CD4-positive, alpha-beta T cell (primary cell): ENCODE measurements around the gene LRIG1. TPM values are rescaled to one million over a fixed set of nuclear protein-coding genes. Genes with fewer than 3 reads are reported as not detected.

Source experiments
- ATAC-seq: fragments of 200-7000 bp; cut with Tn5 transposase; one replicate; pipeline ENCODE4 v1.10.0; 2022; ENCODE audit warnings: mild to moderate bottlenecking; ENCODE audit not compliant: poor library complexity
- CTCF ChIA-PET: fragments of 350-600 bp; sonication (Branson Sonifier 250); formaldehyde crosslinking; loops from one replicate; lab custom pipeline; 2021; ENCODE audit warnings: antibody characterized with exemption, inconsistent platforms; lab: Charles Lee
- POLR2A ChIA-PET: fragments of 350-600 bp; sonication (Branson Sonifier 250); formaldehyde crosslinking; loops from one replicate; lab custom pipeline; 2021; ENCODE audit warnings: antibody characterized with exemption, inconsistent platforms; lab: Charles Lee
- DNase-seq, 14 experiments: peaks; one replicate each; pipeline ENCODE4 v3.0.0-alpha.2; 2013 to 2020; ENCODE audit warnings: mixed read lengths in 2 of 14
- H3K27ac ChIP-seq, 2 donors: one replicate each; pipeline versions ENCODE4 v1.5.1 to v1.7.0; 2013; ENCODE audit warnings: low read length in 2 of 2, low read depth in 1 of 2, mild to moderate bottlenecking in 1 of 2
- H3K27me3 ChIP-seq, 2 experiments: 1 replicate in 1 of 2; 2 replicates in 1 of 2; pipeline versions ENCODE4 v1.6.1 to v1.7.0; 2013; ENCODE audit warnings: low read length in 2 of 2, control low read depth in 1 of 2, mild to moderate bottlenecking in 1 of 2, moderate library complexity in 1 of 2; ENCODE audit not compliant: insufficient read depth in 2 of 2, control insufficient read depth in 1 of 2
- H3K36me3 ChIP-seq: one replicate; pipeline ENCODE4 v1.6.1; 2013; ENCODE audit warnings: low read length, control low read depth; ENCODE audit not compliant: insufficient read depth
- H3K4me1 ChIP-seq: one replicate; pipeline ENCODE4 v1.6.1; 2013; ENCODE audit warnings: low read length, control low read depth; ENCODE audit not compliant: insufficient read depth
- H3K4me3 ChIP-seq: one replicate; pipeline ENCODE4 v1.5.1; 2013; ENCODE audit warnings: mild to moderate bottlenecking, low read length, moderate library complexity
- H3K9me3 ChIP-seq, 2 experiments: 1 replicate in 1 of 2; 2 replicates in 1 of 2; pipeline versions ENCODE4 v1.6.1 to v1.7.0; 2013; ENCODE audit warnings: low read length in 2 of 2, mild to moderate bottlenecking in 2 of 2, control low read depth in 1 of 2, moderate library complexity in 1 of 2; ENCODE audit not compliant: control insufficient read depth in 1 of 2, insufficient read depth in 1 of 2
- H3K27ac Mint-ChIP-seq: one replicate; pipeline ENCODE4 v1.8.0; 2020; ENCODE audit warnings: mixed read lengths
- H3K27me3 Mint-ChIP-seq: one replicate; pipeline ENCODE4 v1.8.0; 2021; ENCODE audit warnings: mixed read lengths
- H3K36me3 Mint-ChIP-seq: one replicate; pipeline ENCODE4 v1.8.0; 2021; ENCODE audit warnings: low read depth, mixed read lengths
- H3K4me1 Mint-ChIP-seq: one replicate; pipeline ENCODE4 v1.8.0; 2021; ENCODE audit warnings: low read depth, mixed read lengths
- H3K4me3 Mint-ChIP-seq: one replicate; pipeline ENCODE4 v1.8.0; 2020; ENCODE audit warnings: mild to moderate bottlenecking, mixed read lengths
- H3K9me3 Mint-ChIP-seq: one replicate; pipeline ENCODE4 v1.8.0; 2020; ENCODE audit warnings: mixed read lengths
- intact Hi-C, 2 experiments: fragments of 100-400 bp; cut with DNase I in 1 of 2; cut with micrococcal nuclease in 1 of 2; formaldehyde crosslinking; loops; one replicate each; pipeline versions ENCODE4 v1.15.1 to v1.9.0; 2023 to 2025; cut with DNase I, micrococcal nuclease
- total RNA-seq, 174 experiments: library from RNA in 2 of 174; stranded (reverse) in 2 of 174; gene quantifications; one replicate each; pipeline ENCODE4 v1.2.3 and lab custom pipeline; 2021 to 2026
- TF ChIP-seq, protein P1 (sequence below): fragments of 200-600 bp; IDR thresholded peaks from one replicate; pipeline ENCODE4 v1.8.0; 2022; ENCODE audit warnings: antibody characterized with exemption, mild to moderate bottlenecking

The LRIG1 gene
- total RNA-seq, 2 experiments from 2014 or later: 30.1 to 33.1 TPM

GRCh38 chr3:66536791-66537190 is 36.0 kb upstream of the LRIG1 start:
- Mint-ChIP-seq H3K27me3 (no peaks in the 10 kb centered on the region), H3K27ac (no peak overlapping the region), H3K4me3 (no peak overlapping the region), H3K36me3 (no peaks in the 10 kb centered on the region), H3K9me3 (no peaks in the 10 kb centered on the region), H3K4me1 (no peaks in the 10 kb centered on the region)
- Histone ChIP-seq H3K4me1 (no peaks in the 10 kb centered on the region), H3K27me3 (no peaks in the 10 kb centered on the region), H3K4me3 (no peak overlapping the region), H3K9me3 (no peaks in the 10 kb centered on the region), H3K36me3 (no peaks in the 10 kb centered on the region), H3K27ac (no peak overlapping the region)
- intact Hi-C loops: no loop called here
- CTCF ChIA-PET: no interaction called here
- ATAC-seq: no peak
- no peak for DNase-seq
- POLR2A ChIA-PET: no interaction called here
- TF ChIP-seq, protein P1, sequence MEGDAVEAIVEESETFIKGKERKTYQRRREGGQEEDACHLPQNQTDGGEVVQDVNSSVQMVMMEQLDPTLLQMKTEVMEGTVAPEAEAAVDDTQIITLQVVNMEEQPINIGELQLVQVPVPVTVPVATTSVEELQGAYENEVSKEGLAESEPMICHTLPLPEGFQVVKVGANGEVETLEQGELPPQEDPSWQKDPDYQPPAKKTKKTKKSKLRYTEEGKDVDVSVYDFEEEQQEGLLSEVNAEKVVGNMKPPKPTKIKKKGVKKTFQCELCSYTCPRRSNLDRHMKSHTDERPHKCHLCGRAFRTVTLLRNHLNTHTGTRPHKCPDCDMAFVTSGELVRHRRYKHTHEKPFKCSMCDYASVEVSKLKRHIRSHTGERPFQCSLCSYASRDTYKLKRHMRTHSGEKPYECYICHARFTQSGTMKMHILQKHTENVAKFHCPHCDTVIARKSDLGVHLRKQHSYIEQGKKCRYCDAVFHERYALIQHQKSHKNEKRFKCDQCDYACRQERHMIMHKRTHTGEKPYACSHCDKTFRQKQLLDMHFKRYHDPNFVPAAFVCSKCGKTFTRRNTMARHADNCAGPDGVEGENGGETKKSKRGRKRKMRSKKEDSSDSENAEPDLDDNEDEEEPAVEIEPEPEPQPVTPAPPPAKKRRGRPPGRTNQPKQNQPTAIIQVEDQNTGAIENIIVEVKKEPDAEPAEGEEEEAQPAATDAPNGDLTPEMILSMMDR: no peak

DNA sequence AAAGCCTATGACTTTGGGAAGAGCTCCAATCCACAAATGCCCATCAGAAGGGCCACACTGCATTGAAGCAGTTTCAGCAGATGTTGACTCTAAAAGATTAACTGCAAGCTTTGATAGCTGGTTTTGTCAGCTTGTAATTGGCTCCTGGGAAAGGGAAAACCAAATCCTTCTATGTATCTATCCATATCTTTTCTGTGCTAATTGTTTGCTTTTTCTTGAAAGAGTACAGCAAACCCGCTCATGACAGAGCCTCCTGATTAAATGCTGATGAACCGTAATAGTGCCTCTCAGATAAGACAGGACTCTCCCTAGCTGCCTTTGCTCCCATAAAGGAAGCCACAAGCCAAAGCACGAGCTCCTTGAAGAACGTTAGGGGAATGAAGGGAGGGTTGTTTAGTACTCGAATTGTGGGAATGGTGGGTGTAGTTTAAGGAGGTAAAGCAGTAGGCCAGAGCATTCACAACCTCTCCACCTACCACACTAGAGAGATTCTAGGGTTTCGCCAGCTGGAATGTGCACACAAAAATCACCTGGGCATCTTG is 33.6 kb upstream of the LRIG1 start:
- H3K4me3 Mint-ChIP-seq: no peak overlapping the region

GRCh38 chr3:66532613-66533012 is 31.8 kb upstream of the LRIG1 start:
- Histone ChIP-seq H3K27me3 (no peaks in the 10 kb centered on the region), H3K9me3 (no peaks in the 10 kb centered on the region), H3K4me1 (no peaks in the 10 kb centered on the region), H3K36me3 (no peaks in the 10 kb centered on the region), H3K4me3 (no peak overlapping the region), H3K27ac (no peak overlapping the region)
- ChIA-PET CTCF (no interaction called here), POLR2A (no interaction called here)
- Mint-ChIP-seq H3K27me3 (no peaks in the 10 kb centered on the region), H3K9me3 (no peaks in the 10 kb centered on the region), H3K4me3 (no peak overlapping the region), H3K36me3 (no peaks in the 10 kb centered on the region), H3K4me1 (no peaks in the 10 kb centered on the region), H3K27ac (no peak overlapping the region)
- intact Hi-C loops: no loop called here
- ATAC-seq (no peak), DNase-seq (no peak)
- TF ChIP-seq, protein P1: no peak

More for the DNA sequence above, 33.6 kb upstream of the LRIG1 start:
- no peaks in the 10 kb centered on the region for H3K9me3 Mint-ChIP-seq
- ChIA-PET POLR2A (no interaction called here), CTCF (no interaction called here)
- ATAC-seq: no peak
- no peaks in the 10 kb centered on the region for H3K4me1 ChIP-seq
- no peak overlapping the region for H3K27ac Mint-ChIP-seq
- H3K36me3 Mint-ChIP-seq: no peaks in the 10 kb centered on the region
- no peak for DNase-seq
- H3K36me3 ChIP-seq: no peaks in the 10 kb centered on the region
- H3K27ac ChIP-seq: no peak overlapping the region
- no peaks in the 10 kb centered on the region for H3K27me3 Mint-ChIP-seq
- H3K27me3 ChIP-seq: no peaks in the 10 kb centered on the region
- intact Hi-C loops: no loop called here
- TF ChIP-seq, protein P1: no peak
- no peaks in the 10 kb centered on the region for H3K9me3 ChIP-seq
- H3K4me1 Mint-ChIP-seq: no peaks in the 10 kb centered on the region
- no peak overlapping the region for H3K4me3 ChIP-seq
